GM12878 (cell line): Measurements from ENCODE around the gene S100P. TPM values are rescaled to one million over a fixed set of nuclear protein-coding genes. Genes with fewer than 3 reads are reported as not detected.

Source experiments
- ATAC-seq: fragments of 200-7000 bp; cut with Tn5 transposase; 3 replicates; pipeline ENCODE4 v1.9.1; 2020; ENCODE audit warnings: mild to moderate bottlenecking, moderate library complexity
- BruUV-seq: library from RNA; stranded (reverse); fragments of 400-500 nt; replicated peaks from 2 replicates; lab custom pipeline; 2021; lab: Mats Ljungman, UMichigan
- CTCF ChIA-PET: fragments of 300-600 bp; sonication (Branson Sonifier 250); formaldehyde crosslinking; extraction: SDS; loops from one replicate; lab custom pipeline; 2021; ENCODE audit warnings: inconsistent platforms; lab: Yijun Ruan, JAX
- POLR2A ChIA-PET: fragments of 350-600 bp; formaldehyde crosslinking; extraction: SDS; loops from one replicate; lab custom pipeline; 2021; ENCODE audit warnings: inconsistent platforms; lab: Charles Lee
- RAD21 ChIA-PET: fragments of 300-600 bp; sonication (Branson Sonifier 250); formaldehyde crosslinking; loops from one replicate; lab custom pipeline; 2023; ENCODE audit warnings: antibody characterized with exemption; ENCODE audit not compliant: unreplicated experiment; lab: Charles Lee
- SMC1A ChIA-PET: fragments of 300-600 bp; sonication (Branson Sonifier 250); formaldehyde crosslinking; loops from one replicate; lab custom pipeline; 2023; ENCODE audit not compliant: unreplicated experiment, uncharacterized antibody; lab: Charles Lee
- DNase-seq: peaks from one replicate; pipeline ENCODE4 v3.0.0-alpha.2; 2011; ENCODE audit warnings: low read depth, low spot score
- FAIRE-seq: peaks from 3 replicates; lab custom pipeline; 2011; peaks lifted over from hg19 to GRCh38; lab: Jason Lieb, UNC
- H2AFZ ChIP-seq: 2 replicates; pipeline ENCODE4 v1.6.0; 2011; ENCODE audit warnings: low read depth, low read length, control low read depth; ENCODE audit not compliant: control insufficient read depth
- H3K27ac ChIP-seq: 2 replicates; pipeline ENCODE4 v1.5.1; 2011; ENCODE audit warnings: control low read depth; ENCODE audit not compliant: control insufficient read depth, insufficient read depth
- H3K27me3 ChIP-seq, 2 experiments: replicated peaks in 1 of 2; 2 replicates each; pipeline versions ENCODE4 v1.6.0 to v1.6.1; 2011; ENCODE audit warnings: low read length in 1 of 2; ENCODE audit not compliant: control insufficient read depth in 2 of 2, insufficient read depth in 2 of 2
- H3K36me3 ChIP-seq, 2 experiments: 2 replicates each; pipeline ENCODE4 v1.5.1; 2011; ENCODE audit warnings: low read length in 1 of 2; ENCODE audit not compliant: control insufficient read depth in 2 of 2, insufficient read depth in 2 of 2
- H3K4me1 ChIP-seq: 2 replicates; pipeline ENCODE4 v1.6.1; 2011; ENCODE audit warnings: mild to moderate bottlenecking, low read length, moderate library complexity, mixed read lengths; ENCODE audit not compliant: control insufficient read depth, insufficient read depth
- H3K4me2 ChIP-seq: 2 replicates; pipeline ENCODE4 v1.6.0; 2011; ENCODE audit warnings: control low read depth; ENCODE audit not compliant: control insufficient read depth, insufficient read depth
- H3K4me3 ChIP-seq: fragments of 200-600 bp; sonication (generic); 2 replicates; pipeline ENCODE4 v1.5.1; 2016
- H3K79me2 ChIP-seq: 2 replicates; pipeline ENCODE4 v1.6.0; 2011; ENCODE audit warnings: low read length; ENCODE audit not compliant: control insufficient read depth, insufficient read depth
- H3K9ac ChIP-seq: 2 replicates; pipeline ENCODE4 v1.8.0; 2011; ENCODE audit warnings: low read length, control low read depth, mixed read lengths; ENCODE audit not compliant: control insufficient read depth, insufficient read depth
- H3K9me3 ChIP-seq: replicated peaks from 3 replicates; pipeline ENCODE4 v1.5.1; 2011; ENCODE audit warnings: mild to moderate bottlenecking, low read length; ENCODE audit not compliant: control insufficient read depth, insufficient read depth
- H4K20me1 ChIP-seq: 2 replicates; pipeline ENCODE4 v1.6.0; 2011; ENCODE audit not compliant: control insufficient read depth, insufficient read depth
- FOXK2 ChIP-seq: fragments of 450-650 bp; IDR thresholded peaks from 2 replicates; pipeline ENCODE4 v1.6.1; 2017; ENCODE audit warnings: mild to moderate bottlenecking, moderate library complexity
- NBN ChIP-seq: fragments of 450-650 bp; IDR thresholded peaks from 2 replicates; pipeline ENCODE4 v1.6.1; 2016
- POLR2AphosphoS2 ChIP-seq: IDR thresholded peaks from 2 replicates; pipeline ENCODE4 v1.6.1; 2011; ENCODE audit warnings: low read depth, mild to moderate bottlenecking, low read length, improper control_type of control experiment, moderate library complexity
- SMAD5 ChIP-seq: IDR thresholded peaks from 2 replicates; pipeline ENCODE4 v1.6.1; 2016; ENCODE audit warnings: antibody characterized with exemption, low read depth
- TBL1XR1 ChIP-seq: IDR thresholded peaks from 2 replicates; pipeline ENCODE4 v1.6.1; 2012; ENCODE audit warnings: low read depth, low read length, improper control_type of control experiment
- ZNF24 ChIP-seq: fragments of 450-650 bp; IDR thresholded peaks from 2 replicates; pipeline ENCODE4 v1.6.1; 2017; ENCODE audit warnings: antibody characterized with exemption, mild to moderate bottlenecking
- WGBS: methylation state at CpG from one replicate; pipeline ENCODE4 v1.1.6; 2016; ENCODE audit warnings: low lambda C conversion rate; ENCODE audit not compliant: insufficient replicate concordance, insufficient coverage; ENCODE audit errors: missing lambda C conversion rate; 5-methylcytosine and 5-hydroxymethylcytosine counted together
- in situ Hi-C: fragments of 300-500 bp; cut with MboI; formaldehyde crosslinking; loops from 9 replicates; pipeline ENCODE4 v1.14.3; 2018; ENCODE audit warnings: mixed read lengths
- intact Hi-C: fragments of 100-400 bp; cut with micrococcal nuclease; formaldehyde crosslinking; loops from one replicate; pipeline ENCODE4 v1.14.2; 2022; ENCODE audit not compliant: unreplicated experiment
- polyA plus RNA-seq, 11 experiments: library from polyadenylated mRNA; depleted of rRNA in 4 of 11; unstranded in 6 of 11; stranded (reverse) in 5 of 11; fragments of >200 nt; fragmentation: Nextera tagmentation in 4 of 11; fragmentation: Illumina TruSeq in 1 of 11; extraction: Ambion mirVana in 4 of 11; extraction: Trizol in 1 of 11; gene quantifications; 1 replicate in 1 of 11; 2 replicates in 10 of 11; pipeline versions ENCODE4 v1.2.1 to v1.2.3, GENCODE V29; 2011 to 2016; ENCODE audit warnings: inconsistent platforms in 2 of 11, missing spikeins in 2 of 11, low read depth in 1 of 11
- total RNA-seq, 4 experiments: library from RNA; depleted of rRNA in 3 of 4; stranded (reverse); fragments of >200 nt in 3 of 4; fragmentation: Illumina TruSeq in 1 of 4; extraction: Trizol in 1 of 4; gene quantifications; 2 replicates each; pipeline versions ENCODE4 v1.2.1 to v1.2.3, GENCODE V29; 2013 to 2021
- TF ChIP-seq, protein P1 (sequence below): IDR thresholded peaks from 2 replicates; pipeline ENCODE4 v1.6.1; 2011; ENCODE audit warnings: low read depth, mild to moderate bottlenecking, low read length, moderate library complexity, borderline replicate concordance; ENCODE audit errors: extremely low read depth
- TF ChIP-seq, protein P2 (sequence below): fragments of 450-650 bp; IDR thresholded peaks from 2 replicates; pipeline ENCODE4 v1.6.1; 2014; ENCODE audit warnings: mild to moderate bottlenecking
- TF ChIP-seq, protein P3 (sequence below): fragments of 450-650 bp; IDR thresholded peaks from 2 replicates; pipeline ENCODE4 v1.6.1; 2017; ENCODE audit warnings: mild to moderate bottlenecking
- TF ChIP-seq, protein P4 (sequence below): fragments of 450-650 bp; IDR thresholded peaks from 2 replicates; pipeline ENCODE4 v1.6.1; 2017; ENCODE audit warnings: antibody characterized with exemption, mild to moderate bottlenecking, moderate library complexity

Gene S100P
- total and polyA plus RNA-seq, 10 of the 15 experiments (the other 5 are each of a cell fraction or from before 2014, with no cell fraction given) = 0.90 TPM; not detected in 9

DNA sequence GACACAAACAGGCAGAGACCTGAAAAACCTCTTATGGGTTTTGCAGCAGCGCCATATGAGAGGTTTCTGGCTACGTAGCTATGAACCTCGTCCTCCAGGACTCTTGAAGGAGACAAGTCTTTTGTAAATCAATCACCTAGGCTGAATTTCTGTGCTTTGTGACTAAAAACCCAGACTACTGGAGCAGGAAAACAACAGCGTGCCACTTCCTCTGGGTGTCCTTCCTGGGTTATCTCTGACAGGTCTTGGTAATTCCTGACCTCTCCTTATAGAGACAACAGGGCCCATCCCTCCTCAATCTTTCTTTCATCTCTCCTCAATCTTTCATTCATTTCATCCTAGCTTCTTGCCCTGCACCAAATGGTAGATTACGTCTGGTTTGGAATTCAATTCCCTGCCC, 5.7 kb downstream of the S100P start:
- 67% methylated on average over 5 of the region's 5 CpGs for WGBS
- Histone ChIP-seq H3K4me1 (peaks cover 5% of the 10 kb centered on the region), H3K9me3 (peaks cover 5% of the 10 kb centered on the region; the same call in 2 of the 3 replicates), H3K4me3 (no peak overlapping the region), H3K9ac (no peak overlapping the region), H4K20me1 (no peaks in the 10 kb centered on the region), H2AFZ (no peak overlapping the region), H3K79me2 (peaks cover 5% of the 10 kb centered on the region), H3K27me3 (no peaks in the 10 kb centered on the region), H3K4me2 (no peak overlapping the region), H3K36me3 (peaks cover 3 to 14% of the 10 kb centered on the region in 2 experiments; a peak in 3 of 4 replicates), H3K27ac (no peak overlapping the region)
- no TSS peak for BruUV-seq
- CTCF ChIA-PET = interaction anchor here (1.2 to 1.3 kb wide), 2 partner anchors 26 to 126 kb away, joined by 3 to 4 read pairs; a partner anchor contains a TSS
- FAIRE-seq (no peak), ATAC-seq (no peak), DNase-seq (no peak)
- in situ Hi-C loops (no loop called here), intact Hi-C loops (no loop called here)
- POLR2A ChIA-PET = interaction anchor here (0.5 kb wide), 1 partner anchor 42 kb away, joined by 3 read pairs; no protein-coding TSS in a partner anchor
- RAD21 ChIA-PET = no interaction called here
- TF ChIP-seq, protein P1, sequence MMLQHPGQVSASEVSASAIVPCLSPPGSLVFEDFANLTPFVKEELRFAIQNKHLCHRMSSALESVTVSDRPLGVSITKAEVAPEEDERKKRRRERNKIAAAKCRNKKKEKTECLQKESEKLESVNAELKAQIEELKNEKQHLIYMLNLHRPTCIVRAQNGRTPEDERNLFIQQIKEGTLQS = no peak
- TF ChIP-seq, protein P2, sequence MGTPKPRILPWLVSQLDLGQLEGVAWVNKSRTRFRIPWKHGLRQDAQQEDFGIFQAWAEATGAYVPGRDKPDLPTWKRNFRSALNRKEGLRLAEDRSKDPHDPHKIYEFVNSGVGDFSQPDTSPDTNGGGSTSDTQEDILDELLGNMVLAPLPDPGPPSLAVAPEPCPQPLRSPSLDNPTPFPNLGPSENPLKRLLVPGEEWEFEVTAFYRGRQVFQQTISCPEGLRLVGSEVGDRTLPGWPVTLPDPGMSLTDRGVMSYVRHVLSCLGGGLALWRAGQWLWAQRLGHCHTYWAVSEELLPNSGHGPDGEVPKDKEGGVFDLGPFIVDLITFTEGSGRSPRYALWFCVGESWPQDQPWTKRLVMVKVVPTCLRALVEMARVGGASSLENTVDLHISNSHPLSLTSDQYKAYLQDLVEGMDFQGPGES = no peak
- TF ChIP-seq ZNF24 (no peak), FOXK2 (no peak), POLR2AphosphoS2 (no peak), TBL1XR1 (no peak), SMAD5 (no peak), NBN (no peak)
- TF ChIP-seq, protein P3, sequence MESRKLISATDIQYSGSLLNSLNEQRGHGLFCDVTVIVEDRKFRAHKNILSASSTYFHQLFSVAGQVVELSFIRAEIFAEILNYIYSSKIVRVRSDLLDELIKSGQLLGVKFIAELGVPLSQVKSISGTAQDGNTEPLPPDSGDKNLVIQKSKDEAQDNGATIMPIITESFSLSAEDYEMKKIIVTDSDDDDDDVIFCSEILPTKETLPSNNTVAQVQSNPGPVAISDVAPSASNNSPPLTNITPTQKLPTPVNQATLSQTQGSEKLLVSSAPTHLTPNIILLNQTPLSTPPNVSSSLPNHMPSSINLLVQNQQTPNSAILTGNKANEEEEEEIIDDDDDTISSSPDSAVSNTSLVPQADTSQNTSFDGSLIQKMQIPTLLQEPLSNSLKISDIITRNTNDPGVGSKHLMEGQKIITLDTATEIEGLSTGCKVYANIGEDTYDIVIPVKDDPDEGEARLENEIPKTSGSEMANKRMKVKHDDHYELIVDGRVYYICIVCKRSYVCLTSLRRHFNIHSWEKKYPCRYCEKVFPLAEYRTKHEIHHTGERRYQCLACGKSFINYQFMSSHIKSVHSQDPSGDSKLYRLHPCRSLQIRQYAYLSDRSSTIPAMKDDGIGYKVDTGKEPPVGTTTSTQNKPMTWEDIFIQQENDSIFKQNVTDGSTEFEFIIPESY = no peak
- TF ChIP-seq, protein P4, sequence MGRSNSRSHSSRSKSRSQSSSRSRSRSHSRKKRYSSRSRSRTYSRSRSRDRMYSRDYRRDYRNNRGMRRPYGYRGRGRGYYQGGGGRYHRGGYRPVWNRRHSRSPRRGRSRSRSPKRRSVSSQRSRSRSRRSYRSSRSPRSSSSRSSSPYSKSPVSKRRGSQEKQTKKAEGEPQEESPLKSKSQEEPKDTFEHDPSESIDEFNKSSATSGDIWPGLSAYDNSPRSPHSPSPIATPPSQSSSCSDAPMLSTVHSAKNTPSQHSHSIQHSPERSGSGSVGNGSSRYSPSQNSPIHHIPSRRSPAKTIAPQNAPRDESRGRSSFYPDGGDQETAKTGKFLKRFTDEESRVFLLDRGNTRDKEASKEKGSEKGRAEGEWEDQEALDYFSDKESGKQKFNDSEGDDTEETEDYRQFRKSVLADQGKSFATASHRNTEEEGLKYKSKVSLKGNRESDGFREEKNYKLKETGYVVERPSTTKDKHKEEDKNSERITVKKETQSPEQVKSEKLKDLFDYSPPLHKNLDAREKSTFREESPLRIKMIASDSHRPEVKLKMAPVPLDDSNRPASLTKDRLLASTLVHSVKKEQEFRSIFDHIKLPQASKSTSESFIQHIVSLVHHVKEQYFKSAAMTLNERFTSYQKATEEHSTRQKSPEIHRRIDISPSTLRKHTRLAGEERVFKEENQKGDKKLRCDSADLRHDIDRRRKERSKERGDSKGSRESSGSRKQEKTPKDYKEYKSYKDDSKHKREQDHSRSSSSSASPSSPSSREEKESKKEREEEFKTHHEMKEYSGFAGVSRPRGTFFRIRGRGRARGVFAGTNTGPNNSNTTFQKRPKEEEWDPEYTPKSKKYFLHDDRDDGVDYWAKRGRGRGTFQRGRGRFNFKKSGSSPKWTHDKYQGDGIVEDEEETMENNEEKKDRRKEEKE = no peak
- SMC1A ChIA-PET = interaction anchor here (1.9 kb wide), 1 partner anchor 9 kb away, joined by 4 read pairs; no protein-coding TSS in a partner anchor
